Dedifferentiated amniotic fluid mesenchymal stem cell (primary cell): ENCODE results near the gene ZSWIM6.
"Not testable (repeated sequence)": the region's sequence is repeated elsewhere in the genome, so short reads cannot be mapped to it uniquely, and the experiment has no call there.

Source experiments
- DNase-seq: peaks from one replicate; pipeline ENCODE4 v3.0.0-alpha.2; 2016; ENCODE audit errors: extremely low spot score

Gene ZSWIM6

DNA sequence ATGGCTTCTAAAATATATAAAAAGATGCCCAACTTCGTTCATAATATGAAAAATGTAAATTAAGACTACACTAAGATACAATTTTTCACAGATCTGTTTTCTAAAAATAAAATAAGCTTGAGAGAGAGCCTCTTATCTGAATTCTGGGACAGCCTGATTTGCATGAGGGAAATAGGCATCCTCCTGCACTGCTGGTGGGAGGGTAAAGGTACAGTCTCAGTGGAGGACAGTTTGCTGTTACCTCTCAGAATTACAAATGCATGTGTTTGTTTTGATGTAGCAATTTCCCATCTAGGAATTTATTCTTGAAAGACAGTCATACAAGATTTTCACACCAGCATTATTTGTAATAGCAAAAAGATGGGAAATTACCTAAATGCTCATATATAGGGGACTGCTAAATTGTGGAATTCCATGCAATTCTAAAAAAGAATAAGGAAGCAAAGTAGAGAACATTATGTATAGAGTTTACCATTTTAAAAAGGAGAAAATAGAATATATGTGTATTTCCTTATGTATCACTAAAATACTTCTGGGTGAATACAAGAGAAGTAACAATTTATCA is 75.7 kb downstream of the ZSWIM6 start:
- DNase-seq = no peak

DNA sequence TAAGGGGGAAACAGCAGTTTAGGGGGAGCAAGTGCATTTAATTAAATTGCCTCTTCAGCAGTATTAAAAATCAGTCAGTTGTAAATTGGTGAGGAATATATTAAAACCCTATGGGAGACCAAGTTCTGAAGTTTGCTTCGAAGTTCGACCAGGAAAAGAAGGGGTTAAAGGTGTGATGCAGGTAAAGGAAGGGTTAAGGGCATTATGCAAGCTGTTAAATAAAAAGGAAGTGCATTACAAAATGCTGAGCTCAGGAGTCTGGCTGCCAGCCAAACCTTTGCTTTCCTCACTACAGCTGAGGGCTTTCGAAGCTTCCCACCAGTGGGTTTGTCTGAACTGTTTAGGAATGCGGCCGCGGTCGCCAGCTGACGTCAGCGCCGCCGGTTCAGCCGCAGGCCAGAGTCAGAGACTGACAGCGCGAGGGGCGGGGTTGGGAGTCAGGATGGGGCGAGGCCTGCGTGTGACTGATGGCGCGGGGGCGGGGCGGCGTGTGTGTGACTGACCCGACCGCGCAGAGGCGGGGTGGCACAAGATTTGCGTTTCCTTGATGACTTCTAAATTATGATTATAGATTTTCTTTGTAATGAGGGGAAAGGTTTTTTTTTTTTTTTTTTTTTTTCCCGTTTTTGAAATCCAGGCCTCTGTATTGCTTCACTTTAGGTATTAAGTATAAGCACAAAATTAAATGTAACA is 76.6 kb downstream of the ZSWIM6 start:
- peak; percentile 99 for DNase-seq

GRCh38 chr5:61409568-61409967 is 77.5 kb downstream of the ZSWIM6 start:
- peak; percentile 84 for DNase-seq

- DNase-seq = no peak
These were observed 78.8 kb downstream of the ZSWIM6 start for GRCh38 chr5:61410811-61411210.

DNA sequence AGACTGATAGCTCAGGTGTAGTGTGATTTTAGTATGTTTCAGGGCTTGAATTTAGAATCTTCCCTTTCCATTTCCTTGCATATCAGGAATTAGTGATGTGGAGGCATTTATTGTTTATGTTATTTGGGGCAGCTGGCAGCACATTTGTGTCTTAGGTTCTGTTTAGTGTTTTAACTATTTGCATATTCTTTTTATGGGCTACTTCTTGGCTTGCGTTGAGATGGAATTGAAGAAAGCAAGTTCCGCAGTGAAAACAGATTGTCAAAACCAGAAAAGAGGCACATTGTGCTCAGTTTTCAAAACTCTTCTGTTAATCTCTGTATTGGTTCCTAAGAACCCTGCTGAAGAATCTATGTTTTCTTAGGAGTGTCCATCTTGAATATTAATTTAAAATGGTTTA is 80.3 kb downstream of the ZSWIM6 start:
- DNase-seq = no peak

- DNase-seq = not testable (repeated sequence)
These were observed 81.1 kb downstream of the ZSWIM6 start for GRCh38 chr5:61413205-61413604.

GRCh38 chr5:61414806-61415205 is 82.7 kb downstream of the ZSWIM6 start:
- DNase-seq = no peak

GRCh38 chr5:61416010-61416409 is 84.0 kb downstream of the ZSWIM6 start:
- no peak for DNase-seq

GRCh38 chr5:61416420-61416819 is 84.4 kb downstream of the ZSWIM6 start:
- no peak for DNase-seq

- DNase-seq = no peak
These were observed 85.3 kb downstream of the ZSWIM6 start for GRCh38 chr5:61417340-61417739.

DNA sequence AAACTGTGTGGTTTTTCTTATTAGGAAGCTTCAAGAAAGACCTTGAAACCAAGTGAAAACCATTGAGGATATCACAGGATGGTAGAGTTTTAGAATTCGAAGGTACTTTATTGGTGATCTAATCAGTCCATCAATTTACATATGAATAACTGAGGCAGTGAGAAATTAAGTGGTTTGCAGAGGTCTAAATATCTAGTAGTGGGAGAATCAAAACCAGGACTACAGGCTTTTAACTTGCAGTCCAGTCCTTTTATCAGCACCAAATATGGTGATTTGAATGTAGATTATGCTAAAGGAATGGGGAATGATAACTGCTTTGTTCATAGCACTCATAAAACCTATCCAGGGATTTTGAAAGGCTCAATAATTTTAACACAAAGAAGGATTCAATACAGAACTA is 85.8 kb downstream of the ZSWIM6 start:
- DNase-seq = no peak

DNA sequence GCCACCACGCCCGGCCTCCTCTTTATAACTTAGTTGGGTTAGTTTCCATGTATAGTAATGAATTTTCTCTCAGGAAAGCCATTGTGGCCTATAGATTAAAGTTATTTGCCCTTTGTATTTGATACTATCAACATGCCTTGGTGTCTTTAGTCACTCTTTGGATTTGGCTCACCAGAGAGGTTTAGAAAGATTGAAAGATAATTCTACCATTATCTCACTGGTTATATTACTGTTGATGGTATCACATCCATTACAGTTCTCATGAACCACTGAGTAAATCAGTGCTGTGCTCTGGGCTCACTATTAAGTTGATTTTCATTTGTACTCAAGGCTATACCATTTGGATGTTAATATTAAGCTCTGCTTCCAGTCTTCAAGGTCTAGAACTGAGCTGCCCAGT is 87.0 kb downstream of the ZSWIM6 start:
- DNase-seq = no peak

DNA sequence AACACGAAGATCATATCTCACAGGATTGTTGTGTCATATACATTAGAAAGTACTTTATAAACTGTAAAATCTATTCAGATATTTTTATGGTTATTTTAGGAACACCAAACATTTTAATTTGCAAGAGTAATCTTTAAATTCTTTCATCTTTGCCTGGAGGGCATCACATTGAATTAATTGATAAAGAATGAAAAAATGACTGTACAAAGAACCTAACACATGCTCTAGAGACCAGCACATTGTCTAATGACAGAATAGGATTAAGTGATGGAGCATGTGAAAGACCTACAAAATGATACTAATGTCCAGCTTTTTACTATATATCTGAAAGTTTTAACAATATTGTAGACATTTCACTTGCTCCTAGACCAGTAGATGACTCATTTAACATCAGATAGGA is 88.0 kb downstream of the ZSWIM6 start:
- no peak for DNase-seq

DNA sequence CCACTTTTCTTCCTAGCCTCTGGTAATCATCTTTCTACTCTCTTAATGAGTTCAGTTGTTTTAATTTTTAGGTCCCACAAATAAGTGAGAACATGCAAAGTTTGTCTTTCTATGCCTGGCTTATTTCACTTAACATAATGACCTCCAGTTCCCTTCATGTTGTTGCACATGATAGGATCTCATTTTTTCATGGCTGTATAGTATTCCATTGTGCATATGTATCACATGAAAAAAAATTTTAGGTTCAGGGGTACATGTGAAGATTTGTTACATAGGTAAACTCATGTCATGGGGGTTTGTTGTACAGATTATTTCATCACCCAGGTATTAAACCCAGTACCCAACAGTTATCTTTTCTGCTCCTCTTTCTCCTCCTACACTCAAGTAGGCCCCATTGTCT is 89.2 kb downstream of the ZSWIM6 start:
- not testable (repeated sequence) for DNase-seq

DNA sequence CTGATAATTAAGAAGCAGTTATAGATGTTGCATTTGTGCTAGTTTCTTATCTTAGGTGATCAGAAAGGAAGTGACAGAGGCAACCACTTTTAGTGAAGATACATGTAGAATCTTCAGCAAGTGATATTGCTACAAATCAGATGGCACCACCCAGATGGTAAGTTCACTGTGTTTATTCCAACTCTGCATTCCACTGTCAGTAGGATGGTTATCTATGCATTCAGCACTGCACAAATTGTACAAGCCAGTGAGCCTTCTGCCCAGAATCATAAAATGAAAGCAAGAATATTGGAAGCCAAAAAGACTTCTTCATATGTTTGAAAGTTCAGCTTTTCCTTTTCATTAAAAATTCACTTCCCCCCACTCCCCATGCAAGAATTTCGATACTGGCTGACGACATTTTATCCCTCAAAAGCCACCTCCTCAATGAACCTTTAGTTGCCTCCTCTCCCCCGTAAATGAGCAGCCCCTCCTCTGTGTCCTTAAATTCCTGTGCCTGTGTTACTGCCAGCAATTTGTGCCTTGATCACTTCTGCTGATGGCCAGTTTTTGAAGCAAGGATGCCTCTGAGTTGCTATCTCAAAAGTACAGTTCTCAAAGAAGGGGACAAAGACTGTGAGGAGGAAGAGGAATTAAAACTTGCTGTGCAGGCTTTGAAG is 91.6 kb downstream of the ZSWIM6 start:
- DNase-seq = no peak

- no peak for DNase-seq
These were observed 93.9 kb downstream of the ZSWIM6 start for GRCh38 chr5:61425918-61426317.

DNA sequence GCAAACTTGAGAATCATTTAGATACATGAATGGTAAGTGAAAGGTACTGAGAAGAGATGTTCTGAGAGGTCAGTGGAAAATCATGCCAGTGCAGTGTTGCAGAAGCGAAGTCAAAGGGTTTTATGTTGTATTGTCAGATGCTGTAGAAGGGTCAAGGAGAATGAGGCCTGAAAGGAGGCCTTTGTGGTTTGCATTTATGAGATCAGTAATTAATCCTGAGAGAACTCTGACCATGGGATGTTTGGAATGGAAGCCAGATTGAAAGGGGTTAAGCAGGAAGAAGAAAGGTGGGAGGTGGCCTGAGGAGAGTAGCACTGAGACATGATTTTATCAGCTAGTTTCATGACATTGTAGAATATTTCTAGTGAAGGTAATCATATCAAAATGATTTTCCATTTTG is 97.8 kb downstream of the ZSWIM6 start:
- no peak for DNase-seq

DNA sequence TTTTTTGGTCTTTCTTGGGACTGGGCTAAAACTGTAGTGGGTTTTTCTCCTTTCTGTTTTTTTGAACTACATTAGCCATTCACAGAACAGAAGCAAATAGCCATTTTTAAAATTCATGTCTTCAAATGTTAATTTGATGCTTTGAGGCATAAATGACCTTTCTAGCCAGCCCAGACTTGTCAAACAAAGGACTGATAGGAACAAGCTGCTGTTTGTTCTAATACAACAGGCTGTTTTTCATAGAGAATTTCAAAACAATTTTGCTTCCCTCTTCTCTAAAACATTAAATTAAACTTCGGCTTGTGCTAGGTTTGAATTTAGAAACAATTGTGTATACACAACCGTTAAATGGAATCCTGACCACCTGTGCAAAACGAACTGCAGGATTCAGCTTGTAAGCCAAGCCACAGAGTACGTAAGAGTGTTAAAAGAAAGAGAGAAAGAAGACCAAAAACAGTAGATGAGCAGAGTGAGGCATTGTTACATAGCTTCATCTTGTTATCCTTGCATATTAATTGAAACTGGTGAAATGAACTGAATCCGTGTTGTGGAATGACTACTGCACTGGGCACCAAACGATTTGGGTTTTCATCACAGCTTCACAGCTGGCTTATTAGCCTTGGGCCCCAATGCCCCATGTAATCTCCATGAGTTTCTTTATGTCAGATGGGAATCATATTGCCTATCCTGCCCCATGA is 100.0 kb downstream of the ZSWIM6 start:
- no peak for DNase-seq

DNA sequence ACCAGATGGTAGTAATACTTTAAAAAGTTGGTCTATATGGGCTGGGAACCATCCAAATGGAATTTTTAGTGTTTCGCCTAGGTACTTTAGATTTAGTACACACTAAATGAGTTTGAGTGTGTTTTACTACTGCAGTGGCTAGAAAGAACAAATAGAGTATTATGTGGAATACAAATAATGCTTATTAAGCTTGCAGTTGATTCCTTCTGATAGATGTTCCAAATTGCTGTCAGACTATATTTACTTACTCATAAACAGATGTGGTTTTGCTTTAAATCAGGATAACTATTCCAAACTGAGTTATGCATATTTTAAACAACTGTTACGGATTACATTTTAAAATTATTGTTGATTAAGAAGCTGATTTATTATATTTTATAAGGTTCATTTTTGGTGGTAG is 103.3 kb downstream of the ZSWIM6 start:
- no peak for DNase-seq

DNA sequence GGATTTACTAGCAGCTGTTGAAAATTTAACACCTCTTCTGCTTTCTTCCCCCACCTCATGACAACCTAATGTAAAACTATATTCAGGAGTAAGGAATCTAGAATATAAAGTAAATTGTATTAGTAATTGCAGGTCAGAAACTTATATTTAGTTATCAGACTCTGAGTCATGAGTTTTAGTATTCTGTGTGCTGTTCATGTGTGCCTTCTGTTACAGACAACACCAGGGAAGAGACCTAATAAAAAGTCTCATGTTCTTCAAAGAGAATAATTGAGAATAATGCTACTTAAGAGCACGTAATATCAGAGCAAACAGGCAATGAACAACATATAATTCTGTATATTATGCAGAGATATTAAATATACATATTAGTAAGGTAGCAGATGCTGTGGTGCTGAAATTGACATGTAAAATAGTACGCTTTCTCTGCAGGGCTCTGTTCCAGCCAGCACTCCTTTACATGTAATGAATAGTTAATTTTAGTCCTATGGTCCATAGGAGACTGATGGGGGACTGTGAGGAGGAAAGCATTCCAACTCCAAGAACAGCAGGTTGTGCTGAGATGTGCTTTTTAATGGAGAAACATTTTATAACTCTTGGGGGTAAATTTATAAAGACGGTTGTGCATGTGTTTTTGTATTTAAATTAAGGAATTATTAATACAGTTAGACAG is 106.4 kb downstream of the ZSWIM6 start:
- DNase-seq = no peak

- DNase-seq = no peak
These were observed 108.0 kb downstream of the ZSWIM6 start for GRCh38 chr5:61440086-61440485.

DNA sequence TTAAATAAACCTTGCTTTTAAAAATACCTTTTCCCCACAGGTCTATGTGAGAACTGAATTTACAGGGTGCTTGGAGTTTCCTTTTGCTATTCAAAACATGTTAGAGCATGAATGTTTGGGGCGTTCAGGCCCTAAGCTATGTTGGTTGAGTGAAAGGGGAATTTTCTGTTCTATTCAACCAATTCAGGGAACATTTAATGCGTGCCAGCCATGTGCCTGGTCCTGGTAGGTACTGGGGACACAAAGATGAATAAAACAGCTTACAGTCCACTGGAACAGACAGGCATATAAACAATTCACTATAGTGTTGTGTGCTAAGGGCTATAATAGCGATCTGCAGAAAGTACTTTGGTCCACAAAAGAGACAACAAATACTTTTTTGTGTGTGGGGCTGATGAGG is 108.5 kb downstream of the ZSWIM6 start:
- no peak for DNase-seq
